A549 (cell line): ENCODE measurements around the gene LPAR5. TPM values are rescaled to one million over a fixed set of nuclear protein-coding genes. Genes with fewer than 3 reads are reported as not detected.
A peak's percentile ranks its signal among the peaks of the same experiment; 100 is the strongest.

Experiments
- ATAC-seq, 2 experiments: fragments of 200-7000 bp in 1 of 2; fragments of >200 bp in 1 of 2; cut with Nextera tagmentation in 1 of 2; cut with Tn5 transposase in 1 of 2; 3 replicates each; pipeline versions ENCODE4 v1.8.0 to v1.9.1; 2018 to 2020; ENCODE audit warnings: mild to moderate bottlenecking in 1 of 2, moderate library complexity in 1 of 2
- CTCF ChIA-PET: fragments of 300-600 bp; sonication (Branson Sonifier 250); formaldehyde crosslinking; extraction: SDS; loops from one replicate; lab custom pipeline; 2021; ENCODE audit warnings: antibody characterized with exemption, inconsistent platforms; lab: Yijun Ruan, JAX
- POLR2A ChIA-PET: fragments of 350-600 bp; formaldehyde crosslinking; extraction: SDS; loops from one replicate; lab custom pipeline; 2021; ENCODE audit warnings: antibody characterized with exemption, inconsistent platforms; lab: Yijun Ruan, JAX
- DNase-seq, 2 experiments: peaks; one replicate each; pipeline versions ENCODE4 v3.0.0 to v3.0.0-alpha.2; 2011 to 2016; ENCODE audit warnings: low read depth in 1 of 2, low spot score in 1 of 2
- FAIRE-seq: peaks from 2 replicates; lab custom pipeline; 2011; peaks lifted over from hg19 to GRCh38; lab: Jason Lieb, UNC
- H3K27ac ChIP-seq, 2 experiments: fragments of >200 bp; sonication (Bioruptor Twin); formaldehyde crosslinking; 3 replicates each; pipeline ENCODE4 v1.5.1; 2016 to 2017
- H3K4me1 ChIP-seq: fragments of >200 bp; sonication (Bioruptor Twin); formaldehyde crosslinking; 3 replicates; pipeline ENCODE4 v1.6.1; 2016
- H3K4me2 ChIP-seq: fragments of >200 bp; sonication (Bioruptor Twin); formaldehyde crosslinking; 3 replicates; pipeline ENCODE4 v1.6.1; 2016
- H3K4me3 ChIP-seq: fragments of >200 bp; sonication (Bioruptor Twin); formaldehyde crosslinking; 3 replicates; pipeline ENCODE4 v1.5.1; 2016
- H3K9me3 ChIP-seq: fragments of >200 bp; sonication (Bioruptor Twin); formaldehyde crosslinking; 3 replicates; pipeline ENCODE4 v1.6.1; 2016
- BHLHE40 ChIP-seq: IDR thresholded peaks from 2 replicates; pipeline ENCODE4 v1.6.1; 2012; ENCODE audit warnings: low read depth, low read length, inconsistent platforms
- CBX2 ChIP-seq: fragments of 200-600 bp; sonication (generic); IDR thresholded peaks from 2 replicates; pipeline ENCODE4 v1.6.1; 2016; ENCODE audit warnings: low read depth, mild to moderate bottlenecking, borderline replicate concordance
- CEBPB ChIP-seq, 2 experiments: fragments of >200 bp in 1 of 2; sonication (Bioruptor Twin) in 1 of 2; formaldehyde crosslinking in 1 of 2; IDR thresholded peaks; 2 replicates each; pipeline ENCODE4 v1.6.1; 2012 to 2016
- CHD4 ChIP-seq: fragments of 200-600 bp; sonication (generic); IDR thresholded peaks from 2 replicates; pipeline ENCODE4 v1.6.1; 2016; ENCODE audit warnings: antibody characterized with exemption, mild to moderate bottlenecking, borderline replicate concordance
- EHF ChIP-seq: fragments of 250-450 bp; sonication (Bioruptor Pico); IDR thresholded peaks from 2 replicates; pipeline ENCODE4 v1.5.0; 2020; ENCODE audit warnings: mild to moderate bottlenecking
- FOSB ChIP-seq: fragments of 250-450 bp; sonication (Bioruptor Pico); IDR thresholded peaks from 2 replicates; pipeline ENCODE4 v1.5.0; 2020; ENCODE audit warnings: mild to moderate bottlenecking, moderate library complexity
- FOXS1 ChIP-seq: fragments of 250-450 bp; sonication (Bioruptor Pico); IDR thresholded peaks from 2 replicates; pipeline ENCODE4 v1.5.0; 2020; ENCODE audit warnings: mild to moderate bottlenecking, moderate library complexity
- GATA3 ChIP-seq: IDR thresholded peaks from 2 replicates; pipeline ENCODE4 v1.6.1; 2012; ENCODE audit warnings: borderline replicate concordance
- HDAC2 ChIP-seq: fragments of 200-600 bp; sonication (generic); IDR thresholded peaks from 2 replicates; pipeline ENCODE4 v1.6.1; 2016
- JUN ChIP-seq, 2 experiments: fragments of >200 bp; sonication (Bioruptor Twin); formaldehyde crosslinking; IDR thresholded peaks; 2 replicates in 1 of 2; 3 replicates in 1 of 2; pipeline ENCODE4 v1.6.1; 2016 to 2017
- KDM5A ChIP-seq: fragments of 200-600 bp; sonication (generic); IDR thresholded peaks from 2 replicates; pipeline ENCODE4 v1.6.1; 2016; ENCODE audit warnings: antibody characterized with exemption, mild to moderate bottlenecking
- NFE2L2 ChIP-seq: fragments of 150-350 bp; conservative IDR thresholded peaks from 2 replicates; pipeline ENCODE4 v1.6.1; 2014; ENCODE audit warnings: low read length
- NPAS2 ChIP-seq: fragments of 250-450 bp; sonication (Bioruptor Pico); IDR thresholded peaks from 2 replicates; pipeline ENCODE4 v1.8.0; 2022; ENCODE audit warnings: mild to moderate bottlenecking, moderate library complexity, borderline replicate concordance
- SMC3 ChIP-seq: fragments of >200 bp; sonication (Bioruptor Twin); formaldehyde crosslinking; IDR thresholded peaks from 3 replicates; pipeline ENCODE4 v1.6.1; 2018; ENCODE audit warnings: inconsistent platforms
- ZC3H11A ChIP-seq: fragments of 450-650 bp; IDR thresholded peaks from 2 replicates; pipeline ENCODE4 v1.6.1; 2014; ENCODE audit warnings: antibody characterized with exemption, mild to moderate bottlenecking
- ZNF302 ChIP-seq: fragments of 250-450 bp; sonication (Bioruptor Pico); IDR thresholded peaks from 2 replicates; pipeline ENCODE4 v1.9.0; 2021; ENCODE audit warnings: inconsistent platforms, mild to moderate bottlenecking, moderate library complexity
- ZSCAN20 ChIP-seq: fragments of 250-450 bp; sonication (Bioruptor Pico); IDR thresholded peaks from 2 replicates; pipeline ENCODE4 v1.8.0; 2022; ENCODE audit warnings: mild to moderate bottlenecking, moderate library complexity
- WGBS: methylation state at CpG from one replicate; pipeline ENCODE4 v1.1.6; 2017; ENCODE audit errors: missing lambda C conversion rate; 5-methylcytosine and 5-hydroxymethylcytosine counted together
- polyA plus RNA-seq, 4 experiments: library from polyadenylated mRNA; depleted of rRNA in 3 of 4; stranded (reverse); fragments of >200 nt; fragmentation: RNase III in 1 of 4; extraction: RNeasy Plus Mini Kit Qiagen cat#74134 plus additional on column Dnase treatment in 1 of 4; gene quantifications; 2 replicates in 3 of 4; 3 replicates in 1 of 4; pipeline ENCODE4 v1.2.3, GENCODE V29; 2011 to 2017
- TF ChIP-seq, protein P1 (sequence below): IDR thresholded peaks from 2 replicates; pipeline ENCODE4 v1.6.1; 2012
- TF ChIP-seq, protein P2 (sequence below): IDR thresholded peaks from 2 replicates; pipeline ENCODE4 v1.6.1; 2012; ENCODE audit warnings: low read depth, borderline replicate concordance
- TF ChIP-seq, protein P3 (sequence below): fragments of >200 bp; sonication (Bioruptor Twin); formaldehyde crosslinking; IDR thresholded peaks from 2 replicates; pipeline ENCODE4 v1.6.1; 2016
- TF ChIP-seq, protein P4 (sequence below): fragments of 250-450 bp; sonication (Bioruptor Pico); IDR thresholded peaks from 2 replicates; pipeline ENCODE4 v1.5.0; 2020; ENCODE audit warnings: low read depth, mild to moderate bottlenecking, moderate library complexity
- TF ChIP-seq, protein P5 (sequence below): fragments of 200-600 bp; sonication (generic); IDR thresholded peaks from 2 replicates; pipeline ENCODE4 v1.6.1; 2016; ENCODE audit warnings: antibody characterized with exemption, mild to moderate bottlenecking, moderate library complexity
- TF ChIP-seq, protein P6 (sequence below): fragments of 250-450 bp; sonication (Bioruptor Pico); IDR thresholded peaks from 2 replicates; pipeline ENCODE4 v1.5.0; 2021; ENCODE audit warnings: mild to moderate bottlenecking, moderate library complexity, borderline replicate concordance

The LPAR5 gene
- polyA plus RNA-seq, 2 of the 4 experiments (the other 2 are of a cell fraction): 0.66 to 0.74 TPM

DNA sequence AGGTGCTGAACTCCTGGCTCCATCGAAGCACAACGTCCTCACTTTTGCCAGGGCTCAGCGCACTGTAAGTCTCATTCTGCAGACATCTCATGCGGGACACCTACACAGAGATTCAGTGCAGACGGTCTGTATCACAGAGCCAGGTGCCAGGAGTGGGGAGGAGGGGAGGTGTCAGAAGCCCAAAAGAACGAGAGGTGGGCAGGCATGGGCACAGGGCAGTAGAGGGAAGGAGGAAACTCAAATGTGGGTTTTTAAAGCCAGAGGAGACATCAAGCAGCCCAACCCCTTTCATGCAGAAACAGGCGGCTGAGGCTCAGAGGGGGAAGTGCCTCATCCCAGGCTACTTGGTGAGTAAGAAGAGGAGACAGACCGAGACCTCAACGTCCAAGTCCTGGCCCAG lies 2.5 kb upstream of the LPAR5 start:
- Histone ChIP-seq H3K9me3 (peaks cover 9% of the 10 kb centered on the region), H3K4me1 (peaks cover 14% of the 10 kb centered on the region), H3K4me2 (no peak overlapping the region)
- ChIA-PET CTCF (no interaction called here), POLR2A (no interaction called here)
- 64% methylated on average over 8 of the region's 9 CpGs for WGBS
- DNase-seq (no peak), ATAC-seq (no peak)
- TF ChIP-seq SMC3 (no peak), CHD4 (no peak), NPAS2 (CRISPR knock-in tag) (no peak), HDAC2 (no peak), NFE2L2 (no peak)
- TF ChIP-seq, protein P1, sequence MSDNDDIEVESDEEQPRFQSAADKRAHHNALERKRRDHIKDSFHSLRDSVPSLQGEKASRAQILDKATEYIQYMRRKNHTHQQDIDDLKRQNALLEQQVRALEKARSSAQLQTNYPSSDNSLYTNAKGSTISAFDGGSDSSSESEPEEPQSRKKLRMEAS: no peak
- TF ChIP-seq, all 56 proteins: peak for 0
- H3K27ac ChIP-seq: no peak overlapping the region
- H3K4me3 ChIP-seq: no peak overlapping the region
- no peak for FAIRE-seq

DNA sequence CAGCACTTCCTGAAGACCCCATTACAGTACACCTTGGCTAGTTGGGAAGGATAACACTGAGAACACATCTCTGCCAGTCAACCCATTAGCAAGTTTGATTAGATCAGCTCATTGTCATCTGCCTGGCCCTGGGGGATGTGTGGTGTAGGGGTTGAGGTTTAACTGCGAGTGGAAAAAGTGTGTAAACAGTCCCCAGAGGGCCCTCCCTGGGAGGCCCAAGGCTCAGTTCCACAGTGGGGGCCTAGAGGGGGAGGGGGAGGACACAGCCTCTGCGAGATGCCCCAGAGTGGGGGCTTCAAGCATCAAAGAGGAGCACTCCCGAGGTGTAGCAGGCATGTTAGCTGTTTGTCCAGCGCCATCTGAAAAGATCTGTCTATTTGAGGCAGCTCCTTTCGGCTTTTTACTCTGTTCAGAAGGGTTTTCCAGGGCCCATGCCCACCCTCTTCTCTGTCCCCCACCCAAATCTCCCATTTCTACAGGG lies 344 bp downstream of the LPAR5 start:
- no peak overlapping the region for H3K4me3 ChIP-seq
- TF ChIP-seq ZSCAN20 (CRISPR knock-in tag): no peak
- TF ChIP-seq, protein P2, sequence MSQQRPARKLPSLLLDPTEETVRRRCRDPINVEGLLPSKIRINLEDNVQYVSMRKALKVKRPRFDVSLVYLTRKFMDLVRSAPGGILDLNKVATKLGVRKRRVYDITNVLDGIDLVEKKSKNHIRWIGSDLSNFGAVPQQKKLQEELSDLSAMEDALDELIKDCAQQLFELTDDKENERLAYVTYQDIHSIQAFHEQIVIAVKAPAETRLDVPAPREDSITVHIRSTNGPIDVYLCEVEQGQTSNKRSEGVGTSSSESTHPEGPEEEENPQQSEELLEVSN: no peak
- TF ChIP-seq, protein P3, sequence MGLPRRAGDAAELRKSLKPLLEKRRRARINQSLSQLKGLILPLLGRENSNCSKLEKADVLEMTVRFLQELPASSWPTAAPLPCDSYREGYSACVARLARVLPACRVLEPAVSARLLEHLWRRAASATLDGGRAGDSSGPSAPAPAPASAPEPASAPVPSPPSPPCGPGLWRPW: no peak
- no peak for TF ChIP-seq CHD4
- TF ChIP-seq, protein P4, sequence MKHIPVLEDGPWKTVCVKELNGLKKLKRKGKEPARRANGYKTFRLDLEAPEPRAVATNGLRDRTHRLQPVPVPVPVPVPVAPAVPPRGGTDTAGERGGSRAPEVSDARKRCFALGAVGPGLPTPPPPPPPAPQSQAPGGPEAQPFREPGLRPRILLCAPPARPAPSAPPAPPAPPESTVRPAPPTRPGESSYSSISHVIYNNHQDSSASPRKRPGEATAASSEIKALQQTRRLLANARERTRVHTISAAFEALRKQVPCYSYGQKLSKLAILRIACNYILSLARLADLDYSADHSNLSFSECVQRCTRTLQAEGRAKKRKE: no peak
- TF ChIP-seq EHF (CRISPR knock-in tag): no peak
- TF ChIP-seq FOXS1 (CRISPR knock-in tag): no peak
- TF ChIP-seq BHLHE40: no peak
- TF ChIP-seq KDM5A: no peak
- TF ChIP-seq, protein P5, sequence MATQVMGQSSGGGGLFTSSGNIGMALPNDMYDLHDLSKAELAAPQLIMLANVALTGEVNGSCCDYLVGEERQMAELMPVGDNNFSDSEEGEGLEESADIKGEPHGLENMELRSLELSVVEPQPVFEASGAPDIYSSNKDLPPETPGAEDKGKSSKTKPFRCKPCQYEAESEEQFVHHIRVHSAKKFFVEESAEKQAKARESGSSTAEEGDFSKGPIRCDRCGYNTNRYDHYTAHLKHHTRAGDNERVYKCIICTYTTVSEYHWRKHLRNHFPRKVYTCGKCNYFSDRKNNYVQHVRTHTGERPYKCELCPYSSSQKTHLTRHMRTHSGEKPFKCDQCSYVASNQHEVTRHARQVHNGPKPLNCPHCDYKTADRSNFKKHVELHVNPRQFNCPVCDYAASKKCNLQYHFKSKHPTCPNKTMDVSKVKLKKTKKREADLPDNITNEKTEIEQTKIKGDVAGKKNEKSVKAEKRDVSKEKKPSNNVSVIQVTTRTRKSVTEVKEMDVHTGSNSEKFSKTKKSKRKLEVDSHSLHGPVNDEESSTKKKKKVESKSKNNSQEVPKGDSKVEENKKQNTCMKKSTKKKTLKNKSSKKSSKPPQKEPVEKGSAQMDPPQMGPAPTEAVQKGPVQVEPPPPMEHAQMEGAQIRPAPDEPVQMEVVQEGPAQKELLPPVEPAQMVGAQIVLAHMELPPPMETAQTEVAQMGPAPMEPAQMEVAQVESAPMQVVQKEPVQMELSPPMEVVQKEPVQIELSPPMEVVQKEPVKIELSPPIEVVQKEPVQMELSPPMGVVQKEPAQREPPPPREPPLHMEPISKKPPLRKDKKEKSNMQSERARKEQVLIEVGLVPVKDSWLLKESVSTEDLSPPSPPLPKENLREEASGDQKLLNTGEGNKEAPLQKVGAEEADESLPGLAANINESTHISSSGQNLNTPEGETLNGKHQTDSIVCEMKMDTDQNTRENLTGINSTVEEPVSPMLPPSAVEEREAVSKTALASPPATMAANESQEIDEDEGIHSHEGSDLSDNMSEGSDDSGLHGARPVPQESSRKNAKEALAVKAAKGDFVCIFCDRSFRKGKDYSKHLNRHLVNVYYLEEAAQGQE: no peak
- no peak for TF ChIP-seq ZNF302
- no peak for TF ChIP-seq ZC3H11A
- TF ChIP-seq FOSB: no peak
- TF ChIP-seq CBX2: no peak
- no peak for TF ChIP-seq GATA3
- TF ChIP-seq CEBPB (IDR thresholded peaks at IDR 0.05): no peak
- TF ChIP-seq, protein P6, sequence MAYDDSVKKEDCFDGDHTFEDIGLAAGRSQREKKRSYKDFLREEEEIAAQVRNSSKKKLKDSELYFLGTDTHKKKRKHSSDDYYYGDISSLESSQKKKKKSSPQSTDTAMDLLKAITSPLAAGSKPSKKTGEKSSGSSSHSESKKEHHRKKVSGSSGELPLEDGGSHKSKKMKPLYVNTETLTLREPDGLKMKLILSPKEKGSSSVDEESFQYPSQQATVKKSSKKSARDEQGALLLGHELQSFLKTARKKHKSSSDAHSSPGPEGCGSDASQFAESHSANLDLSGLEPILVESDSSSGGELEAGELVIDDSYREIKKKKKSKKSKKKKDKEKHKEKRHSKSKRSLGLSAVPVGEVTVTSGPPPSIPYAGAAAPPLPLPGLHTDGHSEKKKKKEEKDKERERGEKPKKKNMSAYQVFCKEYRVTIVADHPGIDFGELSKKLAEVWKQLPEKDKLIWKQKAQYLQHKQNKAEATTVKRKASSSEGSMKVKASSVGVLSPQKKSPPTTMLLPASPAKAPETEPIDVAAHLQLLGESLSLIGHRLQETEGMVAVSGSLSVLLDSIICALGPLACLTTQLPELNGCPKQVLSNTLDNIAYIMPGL (CRISPR knock-in tag): no peak
- TF ChIP-seq JUN (IDR thresholded peaks at IDR 0.05): no peak
- TF ChIP-seq, all 56 proteins: peak for 0
- no peak for ATAC-seq
- no peaks in the 10 kb centered on the region for H3K9me3 ChIP-seq
- H3K4me1 ChIP-seq: peaks cover 26% of the 10 kb centered on the region
- H3K27ac ChIP-seq: peak overlapping the region; percentile 56 to 63; a peak in 4 of 6 replicates
- 60% methylated on average over 5 of the region's 5 CpGs for WGBS
- H3K4me2 ChIP-seq: peak overlapping the region; percentile 74
- DNase-seq: no peak
- ChIA-PET CTCF (interaction anchor here (1.1 to 1.5 kb wide), 3 partner anchors 8 to 22 kb away, joined by 3 to 4 read pairs (median 3); no protein-coding TSS in a partner anchor), POLR2A (interaction anchor here (0.7 kb wide), 1 partner anchor 54 kb away, joined by 3 read pairs; the partner anchor contains the start of gene ZNF384)
- FAIRE-seq: no peak
